Body of pancreas (tissue), 4 donors: ENCODE data around the gene LRRC75A. TPM values are rescaled to one million over a fixed set of nuclear protein-coding genes. Genes with fewer than 3 reads are reported as not detected.

Source experiments
- ATAC-seq: fragments of 150-250 bp; one replicate; pipeline ENCODE4 v1.9.1; 2016
- DNase-seq, 4 donors: peaks; one replicate each; pipeline ENCODE4 v3.0.0-alpha.2; 2019
- H3K27ac ChIP-seq, 4 donors: fragments of 200-600 bp; sonication (generic); 1 replicate in 3 of 4; 2 replicates in 1 of 4; pipeline versions ENCODE4 v1.5.1 to v1.6.1; 2016 to 2019; ENCODE audit warnings: mild to moderate bottlenecking in 1 of 4, mixed read lengths in 1 of 4, moderate library complexity in 1 of 4
- H3K27me3 ChIP-seq, 2 donors: fragments of 200-600 bp; sonication (generic); one replicate each; pipeline ENCODE4 v1.6.0; 2016; ENCODE audit warnings: mild to moderate bottlenecking in 1 of 2
- H3K36me3 ChIP-seq, 2 donors: fragments of 200-600 bp; sonication (generic); replicated peaks in 1 of 2; 2 replicates each; pipeline ENCODE4 v1.5.1; 2016; ENCODE audit warnings: low read depth in 2 of 2; ENCODE audit not compliant: insufficient read depth in 1 of 2
- H3K4me1 ChIP-seq: fragments of 200-600 bp; sonication (generic); one replicate; pipeline ENCODE4 v1.6.0; 2016
- H3K4me3 ChIP-seq, 2 donors: fragments of 200-600 bp; sonication (generic); 1 replicate in 1 of 2; 2 replicates in 1 of 2; pipeline ENCODE4 v1.5.1; 2016 to 2019
- H3K9me3 ChIP-seq, 3 donors: fragments of 200-600 bp; sonication (generic); 1 replicate in 2 of 3; 2 replicates in 1 of 3; pipeline ENCODE4 v1.5.1; 2016
- POLR2A ChIP-seq, 3 donors: fragments of 450-650 bp; IDR thresholded peaks; one replicate each; pipeline ENCODE4 v1.6.1; 2016; ENCODE audit warnings: antibody characterized with exemption in 3 of 3, mild to moderate bottlenecking in 2 of 3
- WGBS, 2 donors: methylation state at CpG; one replicate each; pipeline ENCODE4 v1.1.5; 2017; 5-methylcytosine and 5-hydroxymethylcytosine counted together
- intact Hi-C: fragments of 100-400 bp; cut with DNase I; formaldehyde crosslinking; loops from one replicate; pipeline ENCODE4 v1.15.1; 2023
- total RNA-seq, 2 donors: library from RNA; depleted of rRNA; stranded (reverse); fragments of >200 nt; gene quantifications; one replicate each; pipeline ENCODE4 v1.1.0, GENCODE V29; 2016
- TF ChIP-seq, protein P1 (sequence below), 7 experiments: fragments of 450-650 bp in 4 of 7; fragments of 200-600 bp in 3 of 7; sonication (generic) in 3 of 7; IDR thresholded peaks; one replicate each; pipeline ENCODE4 v1.5.1; 2016 to 2019; ENCODE audit warnings: antibody characterized with exemption in 7 of 7

Gene LRRC75A
- total RNA-seq, 2 donors from 2014 or later: 4.9 to 7.6 TPM

DNA sequence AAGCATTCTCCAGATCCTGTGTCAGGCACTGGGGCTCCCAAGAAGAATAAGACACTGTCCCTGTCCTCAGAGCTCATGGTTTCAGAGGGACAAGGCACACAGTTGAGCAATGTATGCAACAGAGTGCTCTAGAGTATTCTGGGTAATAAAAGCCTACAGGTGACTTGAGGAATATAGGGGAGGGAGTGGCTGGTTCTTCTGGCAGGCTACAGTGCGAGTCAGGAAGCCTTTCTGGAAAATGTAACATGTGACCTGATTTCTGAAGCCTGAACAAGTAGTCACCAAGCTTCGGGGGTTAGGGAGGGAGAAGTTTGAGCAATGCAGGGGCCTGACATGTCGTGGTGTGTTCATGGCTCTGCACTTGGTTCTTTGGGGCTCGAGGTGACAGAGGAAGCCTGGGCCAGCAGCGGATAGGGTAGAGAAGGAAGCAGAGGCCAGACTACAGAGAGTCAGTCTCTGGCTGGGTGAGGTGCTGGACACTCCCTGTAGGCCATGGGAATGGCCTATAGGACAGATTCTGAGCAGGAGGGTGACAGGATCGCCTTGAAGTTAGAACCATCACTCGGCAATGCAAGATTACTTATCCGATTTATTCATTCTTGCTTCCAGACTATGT, 16.0 kb upstream of the LRRC75A start:
- no peak for DNase-seq
- no peak overlapping the region for H3K4me3 ChIP-seq
- TF ChIP-seq POLR2A (IDR thresholded peaks at IDR 0.05): no peak
- TF ChIP-seq, protein P1, sequence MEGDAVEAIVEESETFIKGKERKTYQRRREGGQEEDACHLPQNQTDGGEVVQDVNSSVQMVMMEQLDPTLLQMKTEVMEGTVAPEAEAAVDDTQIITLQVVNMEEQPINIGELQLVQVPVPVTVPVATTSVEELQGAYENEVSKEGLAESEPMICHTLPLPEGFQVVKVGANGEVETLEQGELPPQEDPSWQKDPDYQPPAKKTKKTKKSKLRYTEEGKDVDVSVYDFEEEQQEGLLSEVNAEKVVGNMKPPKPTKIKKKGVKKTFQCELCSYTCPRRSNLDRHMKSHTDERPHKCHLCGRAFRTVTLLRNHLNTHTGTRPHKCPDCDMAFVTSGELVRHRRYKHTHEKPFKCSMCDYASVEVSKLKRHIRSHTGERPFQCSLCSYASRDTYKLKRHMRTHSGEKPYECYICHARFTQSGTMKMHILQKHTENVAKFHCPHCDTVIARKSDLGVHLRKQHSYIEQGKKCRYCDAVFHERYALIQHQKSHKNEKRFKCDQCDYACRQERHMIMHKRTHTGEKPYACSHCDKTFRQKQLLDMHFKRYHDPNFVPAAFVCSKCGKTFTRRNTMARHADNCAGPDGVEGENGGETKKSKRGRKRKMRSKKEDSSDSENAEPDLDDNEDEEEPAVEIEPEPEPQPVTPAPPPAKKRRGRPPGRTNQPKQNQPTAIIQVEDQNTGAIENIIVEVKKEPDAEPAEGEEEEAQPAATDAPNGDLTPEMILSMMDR (IDR thresholded peaks at IDR 0.05): no peak
- no peaks in the 10 kb centered on the region for H3K27me3 ChIP-seq
- peaks cover 5% of the 10 kb centered on the region for H3K4me1 ChIP-seq
- no peaks in the 10 kb centered on the region for H3K36me3 ChIP-seq
- H3K27ac ChIP-seq: no peak overlapping the region
- intact Hi-C loops: no loop called here
- 68 to 76% methylated on average over 8 of the region's 8 CpGs for WGBS, 2 donors
- no peak for ATAC-seq
- no peaks in the 10 kb centered on the region for H3K9me3 ChIP-seq

- Histone ChIP-seq H3K9me3 (no peaks in the 10 kb centered on the region), H3K4me1 (peaks cover 5% of the 10 kb centered on the region), H3K4me3 (no peak overlapping the region), H3K36me3 (no peaks in the 10 kb centered on the region), H3K27me3 (no peaks in the 10 kb centered on the region), H3K27ac (no peak overlapping the region)
- ATAC-seq: no peak
- 87 to 92% methylated on average over 3 of the region's 3 CpGs for WGBS, 2 donors
- intact Hi-C loops: no loop called here
- TF ChIP-seq, protein P1 (IDR thresholded peaks at IDR 0.05): no peak
- no peak for TF ChIP-seq POLR2A (IDR thresholded peaks at IDR 0.05)
- no peak for DNase-seq
Observed at GRCh38 chr17:16506188-16506587, 14.2 kb upstream of the LRRC75A start.

GRCh38 chr17:16504984-16505383, 13.0 kb upstream of the LRRC75A start:
- intact Hi-C loops: no loop called here
- ATAC-seq (no peak), DNase-seq (no peak)
- H3K4me1 ChIP-seq: peaks cover 5% of the 10 kb centered on the region
- H3K4me3 ChIP-seq: no peak overlapping the region
- no peak for TF ChIP-seq POLR2A (IDR thresholded peaks at IDR 0.05)
- TF ChIP-seq, protein P1 (IDR thresholded peaks at IDR 0.05): no peak
- no peak overlapping the region for H3K27ac ChIP-seq
- WGBS, 2 donors: 45 to 69% methylated on average over 3 of the region's 3 CpGs
- H3K36me3 ChIP-seq: no peaks in the 10 kb centered on the region
- H3K27me3 ChIP-seq: no peaks in the 10 kb centered on the region
- H3K9me3 ChIP-seq: no peaks in the 10 kb centered on the region

- H3K9me3 ChIP-seq: no peaks in the 10 kb centered on the region
- H3K36me3 ChIP-seq: no peaks in the 10 kb centered on the region
- DNase-seq (no peak), ATAC-seq (no peak)
- no peaks in the 10 kb centered on the region for H3K27me3 ChIP-seq
- H3K4me3 ChIP-seq: no peak overlapping the region
- intact Hi-C loops: no loop called here
- peaks cover 5% of the 10 kb centered on the region for H3K4me1 ChIP-seq
- 72 to 85% methylated on average over 12 of the region's 12 CpGs for WGBS, 2 donors
- TF ChIP-seq, protein P1 (IDR thresholded peaks at IDR 0.05): no peak
- no peak for TF ChIP-seq POLR2A (IDR thresholded peaks at IDR 0.05)
- no peak overlapping the region for H3K27ac ChIP-seq
Observed at GRCh38 chr17:16496820-16497489, 5.0 kb upstream of the LRRC75A start.
